GM20000 (cell line): ENCODE data around the gene C8G.

Source experiments
- DNase-seq: peaks from one replicate; pipeline ENCODE4 v3.0.0; 2012; ENCODE audit warnings: low spot score
- TF ChIP-seq, protein P1 (sequence below): IDR thresholded peaks from 2 replicates; pipeline ENCODE4 v1.5.1; 2012; ENCODE audit warnings: mild to moderate bottlenecking, control low read depth; ENCODE audit errors: extremely low read depth, missing control alignments

C8G gene

DNA sequence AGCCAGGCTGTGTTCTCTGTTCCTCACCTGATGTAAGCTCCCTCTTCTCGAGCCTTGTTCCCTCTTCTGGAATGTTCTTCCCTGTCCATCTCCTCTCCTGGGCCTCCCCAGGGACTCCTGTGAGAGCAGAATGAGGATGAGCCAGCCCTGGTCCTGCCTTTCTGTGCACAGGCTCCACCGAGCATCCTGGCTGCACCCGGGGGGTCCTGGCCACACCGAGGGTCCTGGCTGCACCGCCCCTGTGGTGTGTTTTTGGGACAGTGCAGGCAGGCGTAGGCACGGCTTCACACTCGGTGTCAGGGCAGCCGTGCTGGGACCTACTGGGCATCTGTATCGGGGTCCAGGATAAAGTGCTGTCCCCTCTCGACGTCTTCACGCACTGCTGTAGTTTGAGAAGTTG lies 18.3 kb upstream of the C8G start:
- DNase-seq, result no peak
- TF ChIP-seq, protein P1, sequence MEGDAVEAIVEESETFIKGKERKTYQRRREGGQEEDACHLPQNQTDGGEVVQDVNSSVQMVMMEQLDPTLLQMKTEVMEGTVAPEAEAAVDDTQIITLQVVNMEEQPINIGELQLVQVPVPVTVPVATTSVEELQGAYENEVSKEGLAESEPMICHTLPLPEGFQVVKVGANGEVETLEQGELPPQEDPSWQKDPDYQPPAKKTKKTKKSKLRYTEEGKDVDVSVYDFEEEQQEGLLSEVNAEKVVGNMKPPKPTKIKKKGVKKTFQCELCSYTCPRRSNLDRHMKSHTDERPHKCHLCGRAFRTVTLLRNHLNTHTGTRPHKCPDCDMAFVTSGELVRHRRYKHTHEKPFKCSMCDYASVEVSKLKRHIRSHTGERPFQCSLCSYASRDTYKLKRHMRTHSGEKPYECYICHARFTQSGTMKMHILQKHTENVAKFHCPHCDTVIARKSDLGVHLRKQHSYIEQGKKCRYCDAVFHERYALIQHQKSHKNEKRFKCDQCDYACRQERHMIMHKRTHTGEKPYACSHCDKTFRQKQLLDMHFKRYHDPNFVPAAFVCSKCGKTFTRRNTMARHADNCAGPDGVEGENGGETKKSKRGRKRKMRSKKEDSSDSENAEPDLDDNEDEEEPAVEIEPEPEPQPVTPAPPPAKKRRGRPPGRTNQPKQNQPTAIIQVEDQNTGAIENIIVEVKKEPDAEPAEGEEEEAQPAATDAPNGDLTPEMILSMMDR, result no peak

DNA sequence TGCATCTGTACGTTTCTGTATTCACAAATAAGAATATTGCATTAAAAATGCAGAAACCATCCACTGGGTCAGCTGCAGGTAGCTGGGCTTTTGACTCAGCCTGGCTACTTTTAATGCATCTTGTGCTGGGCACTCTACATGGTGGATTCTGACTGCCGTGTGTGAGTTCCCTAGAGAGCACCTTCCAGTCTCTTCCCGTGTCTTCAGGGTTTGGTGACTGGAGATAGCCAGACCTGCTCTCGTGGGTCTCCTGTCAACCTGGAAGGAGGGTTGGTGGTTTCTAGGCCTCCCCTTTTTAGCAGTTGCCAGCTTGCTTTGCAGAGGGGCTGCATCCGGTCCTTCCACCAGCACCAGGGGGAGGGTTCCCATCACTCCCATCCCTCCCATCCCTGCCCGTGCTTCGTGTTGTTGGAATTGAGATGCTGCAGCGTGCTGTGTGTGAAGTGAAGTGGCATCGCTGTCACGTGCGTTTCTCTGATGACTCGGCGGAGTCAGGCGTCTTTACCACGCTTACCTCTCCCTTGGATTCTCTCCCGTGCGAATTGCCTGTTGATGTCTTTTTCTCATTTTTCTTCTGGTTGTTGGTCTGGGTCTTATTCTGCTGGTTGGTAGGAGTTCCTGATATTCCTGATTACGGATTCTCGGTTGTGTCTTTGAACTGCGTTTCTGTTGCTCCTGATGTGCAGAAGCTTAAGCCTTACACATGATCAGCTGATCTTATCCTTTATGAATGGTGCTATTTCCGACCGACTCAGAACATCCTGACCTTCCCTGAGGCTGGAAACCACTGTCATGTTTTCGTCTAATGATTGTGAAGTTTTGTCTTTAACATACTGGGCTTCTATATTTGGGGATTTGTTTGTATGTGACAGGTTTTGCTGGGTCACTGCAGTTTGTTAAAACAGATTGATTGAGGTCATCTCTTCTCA lies 17.4 kb upstream of the C8G start:
- TF ChIP-seq, protein P1, result no peak
- no peak for DNase-seq

DNA sequence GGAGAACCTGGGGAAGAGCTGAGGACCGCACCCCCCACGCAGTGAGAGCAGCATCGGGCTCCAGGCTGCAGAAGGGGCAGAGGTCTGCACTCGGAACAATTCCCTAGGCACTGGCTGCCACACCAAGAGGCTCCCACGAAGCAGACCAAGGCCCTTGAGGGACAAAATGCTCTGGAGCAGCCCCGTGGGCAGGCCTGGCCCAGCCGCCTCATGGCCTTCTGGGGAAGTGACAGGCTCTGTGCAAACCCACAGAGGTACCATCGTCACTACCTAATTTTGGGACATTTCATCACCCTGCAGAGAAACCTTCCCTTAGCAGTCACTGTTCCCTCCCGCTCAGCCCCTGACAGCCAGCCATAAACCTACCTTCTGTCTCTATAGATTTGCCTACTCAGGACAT lies 16.5 kb upstream of the C8G start:
- no peak for DNase-seq
- TF ChIP-seq, protein P1, result no peak

DNA sequence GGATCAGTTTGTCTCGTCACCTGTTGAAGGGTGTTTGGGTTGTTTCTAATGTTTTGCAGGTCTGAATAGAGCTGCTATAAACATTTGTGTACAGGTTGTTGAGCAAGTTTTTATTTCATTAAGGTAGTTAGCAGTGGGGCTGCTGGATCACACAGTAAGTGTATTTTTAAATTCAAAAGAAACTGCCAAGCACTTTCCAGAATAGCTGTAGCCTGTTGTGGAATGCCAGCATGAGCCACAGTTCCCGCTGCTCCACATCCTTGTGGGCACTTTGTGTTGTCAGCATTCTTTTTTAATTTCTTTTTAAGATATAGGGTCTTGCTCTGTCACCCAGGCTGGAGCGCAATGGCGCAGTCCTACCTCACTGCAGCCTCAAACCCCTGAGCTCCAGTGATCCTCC lies 15.0 kb upstream of the C8G start:
- no peak for DNase-seq
- TF ChIP-seq, protein P1, result no peak

DNA sequence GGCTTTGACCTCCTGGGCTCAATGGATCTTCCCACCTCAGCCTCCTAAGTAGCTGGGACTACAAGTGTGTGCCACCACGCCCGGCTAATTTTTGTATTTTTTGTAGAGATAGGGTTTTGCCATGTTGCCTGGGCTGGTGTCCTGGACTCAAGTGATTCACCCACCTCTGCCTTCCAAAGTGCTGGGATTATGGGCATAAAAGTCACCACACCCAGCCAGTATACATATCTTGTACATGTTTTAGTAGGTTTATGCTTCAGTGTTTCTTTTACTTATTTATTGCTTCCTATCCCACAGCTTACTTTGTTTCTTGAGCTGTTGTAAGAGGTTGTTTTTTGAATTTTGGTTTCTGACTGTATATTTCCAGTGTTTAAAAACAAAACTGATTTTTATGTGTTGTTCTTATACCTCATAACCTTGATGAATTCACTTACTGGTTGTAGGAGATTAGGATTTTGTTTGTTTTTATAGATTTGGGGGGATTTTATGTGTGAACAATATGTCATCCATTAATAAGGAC lies 13.4 kb upstream of the C8G start:
- TF ChIP-seq, protein P1, result no peak
- no peak for DNase-seq

DNA sequence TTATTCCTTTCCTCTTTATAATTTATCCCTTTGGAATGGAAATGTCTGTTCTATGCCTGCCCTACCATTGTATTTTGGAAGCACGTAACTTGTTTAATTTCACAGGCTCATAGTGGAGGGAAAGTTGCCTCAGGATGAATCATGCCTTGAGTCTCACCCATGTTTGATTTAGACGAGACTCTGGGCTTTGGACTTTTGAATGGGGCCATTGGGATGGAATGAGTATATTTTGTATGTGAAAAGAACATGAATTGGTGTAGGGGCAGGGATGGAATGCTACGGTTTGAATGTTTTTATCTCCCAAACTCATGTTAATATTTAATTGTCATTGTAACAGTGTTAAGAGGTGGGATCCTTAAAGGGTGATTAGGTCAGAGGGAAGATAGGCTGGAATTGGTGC lies 10.8 kb upstream of the C8G start:
- TF ChIP-seq, protein P1, result no peak
- no peak for DNase-seq

DNA sequence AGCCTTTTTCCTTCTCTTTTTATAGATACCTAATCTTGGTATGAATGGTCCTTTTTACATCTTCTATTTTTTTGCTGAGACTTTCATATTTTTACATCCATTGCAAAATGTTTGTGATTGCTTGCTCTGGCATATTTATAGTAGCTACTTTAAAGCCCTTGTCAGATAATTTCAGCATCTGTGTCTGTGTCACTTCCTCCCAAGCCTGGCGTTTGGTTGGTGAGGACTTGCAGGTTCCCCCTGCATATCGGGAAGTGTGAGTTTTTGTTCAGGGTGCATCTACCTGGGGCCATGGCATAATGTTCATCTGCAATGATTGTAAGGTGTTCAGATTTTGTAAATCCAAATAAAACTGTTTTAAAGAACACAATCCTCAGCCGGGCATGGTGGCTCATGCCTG lies 9.4 kb upstream of the C8G start:
- TF ChIP-seq, protein P1, result no peak
- no peak for DNase-seq
